Mesenchymal stem cell (in vitro differentiated cells and primary cell): Measurements from ENCODE around the gene MMS22L.

Experiments used
- DNase-seq: peaks from one replicate; pipeline ENCODE4 v3.0.0-alpha.2; 2013
- H2AFZ ChIP-seq: one replicate; pipeline ENCODE4 v1.6.1; 2013; ENCODE audit warnings: low read depth, mild to moderate bottlenecking, control low read depth, inconsistent platforms, low read length, moderate library complexity
- H2AK5ac ChIP-seq: 2 replicates; pipeline ENCODE4 v1.6.1; 2013; ENCODE audit warnings: low read length, moderate library complexity, mild to moderate bottlenecking, inconsistent platforms; ENCODE audit not compliant: severe bottlenecking
- H2BK120ac ChIP-seq: one replicate; pipeline ENCODE4 v1.6.1; 2013; ENCODE audit warnings: low read depth, mild to moderate bottlenecking, inconsistent platforms, low read length, moderate library complexity
- H2BK12ac ChIP-seq, 2 experiments: one replicate each; pipeline ENCODE4 v1.6.1; 2013; ENCODE audit warnings: inconsistent platforms in 2 of 2, low read length in 2 of 2, mild to moderate bottlenecking in 2 of 2, moderate library complexity in 2 of 2, control low read depth in 1 of 2
- H2BK15ac ChIP-seq: one replicate; pipeline ENCODE4 v1.6.1; 2013; ENCODE audit warnings: mild to moderate bottlenecking, low read depth, inconsistent platforms; ENCODE audit not compliant: poor library complexity, severe bottlenecking
- H2BK5ac ChIP-seq: 2 replicates; pipeline ENCODE4 v1.6.1; 2013; ENCODE audit warnings: low read depth, mild to moderate bottlenecking, low read length, control low read depth, inconsistent platforms; ENCODE audit not compliant: poor library complexity, severe bottlenecking
- H3K14ac ChIP-seq, 2 experiments: one replicate each; pipeline ENCODE4 v1.6.1; 2013; ENCODE audit warnings: inconsistent platforms in 2 of 2, low read length in 2 of 2, control low read depth in 1 of 2, mild to moderate bottlenecking in 1 of 2, moderate library complexity in 1 of 2
- H3K18ac ChIP-seq, 2 experiments: one replicate each; pipeline ENCODE4 v1.6.1; 2013; ENCODE audit warnings: inconsistent platforms in 2 of 2, low read length in 2 of 2, control low read depth in 1 of 2, low read depth in 1 of 2, mild to moderate bottlenecking in 1 of 2
- H3K23ac ChIP-seq, 2 experiments: one replicate each; pipeline ENCODE4 v1.6.1; 2013; ENCODE audit warnings: inconsistent platforms in 2 of 2, low read length in 2 of 2, mild to moderate bottlenecking in 2 of 2, moderate library complexity in 2 of 2, control low read depth in 1 of 2
- H3K27ac ChIP-seq: 2 replicates; pipeline ENCODE4 v1.5.1; 2013; ENCODE audit warnings: mild to moderate bottlenecking, moderate library complexity, low read length, control low read depth, inconsistent platforms; ENCODE audit not compliant: poor library complexity, severe bottlenecking
- H3K27me3 ChIP-seq, 2 experiments: 2 replicates each; pipeline versions ENCODE4 v1.6.1 to v1.7.0; 2013; ENCODE audit warnings: low read length in 2 of 2, mild to moderate bottlenecking in 2 of 2, moderate library complexity in 2 of 2, control low read depth in 1 of 2, inconsistent platforms in 1 of 2; ENCODE audit not compliant: control insufficient read depth in 1 of 2, insufficient read depth in 1 of 2
- H3K36me3 ChIP-seq, 2 experiments: 2 replicates each; pipeline versions ENCODE4 v1.6.1 to v1.7.0; 2013; ENCODE audit warnings: low read length in 2 of 2, control low read depth in 1 of 2, inconsistent platforms in 1 of 2, low read depth in 1 of 2, mild to moderate bottlenecking in 1 of 2; ENCODE audit not compliant: insufficient read depth in 2 of 2, control insufficient read depth in 1 of 2
- H3K4ac ChIP-seq, 2 experiments: one replicate each; pipeline ENCODE4 v1.6.1; 2013; ENCODE audit warnings: inconsistent platforms in 2 of 2, low read length in 2 of 2, mild to moderate bottlenecking in 2 of 2, moderate library complexity in 2 of 2, control low read depth in 1 of 2, low read depth in 1 of 2
- H3K4me1 ChIP-seq: 2 replicates; pipeline ENCODE4 v1.6.1; 2013; ENCODE audit warnings: low read depth, low read length, control low read depth; ENCODE audit not compliant: control insufficient read depth, insufficient read depth
- H3K4me2 ChIP-seq: 2 replicates; pipeline ENCODE4 v1.6.1; 2013; ENCODE audit warnings: low read length, mild to moderate bottlenecking, inconsistent platforms; ENCODE audit not compliant: poor library complexity, severe bottlenecking
- H3K4me3 ChIP-seq, 2 experiments: 2 replicates each; pipeline versions ENCODE4 v1.5.1 to v1.7.0; 2013; ENCODE audit warnings: low read length in 2 of 2, mild to moderate bottlenecking in 2 of 2, control low read depth in 1 of 2, low read depth in 1 of 2; ENCODE audit not compliant: insufficient read depth in 1 of 2
- H3K79me1 ChIP-seq: replicated peaks from 2 replicates; pipeline ENCODE4 v1.6.1; 2013; ENCODE audit warnings: mild to moderate bottlenecking, control low read depth, low read length, inconsistent platforms; ENCODE audit not compliant: poor library complexity, severe bottlenecking
- H3K9ac ChIP-seq: 2 replicates; pipeline ENCODE4 v1.7.0; 2013; ENCODE audit warnings: mild to moderate bottlenecking, low read length, moderate library complexity
- H3K9me3 ChIP-seq: 2 replicates; pipeline ENCODE4 v1.7.0; 2013; ENCODE audit warnings: mild to moderate bottlenecking, low read length; ENCODE audit not compliant: control insufficient read depth
- H4K8ac ChIP-seq: one replicate; pipeline ENCODE4 v1.6.1; 2013; ENCODE audit warnings: inconsistent platforms, mild to moderate bottlenecking, low read length, moderate library complexity
- H4K91ac ChIP-seq: one replicate; pipeline ENCODE4 v1.6.1; 2013; ENCODE audit warnings: mild to moderate bottlenecking, low read length, inconsistent platforms
- WGBS: methylation state at CpG from one replicate; pipeline ENCODE4 v1.1.7; 2013; ENCODE audit warnings: mixed read lengths; 5-methylcytosine and 5-hydroxymethylcytosine counted together

Gene MMS22L

GRCh38 chr6:97095311-97095850, 187.6 kb downstream of the MMS22L start:
- no peaks in the 10 kb centered on the region for H3K27me3 ChIP-seq
- WGBS, result 77% methylated on average over 3 of the region's 3 CpGs
- H3K18ac ChIP-seq, result no peak overlapping the region
- H4K91ac ChIP-seq, result no peak overlapping the region
- H3K23ac ChIP-seq, result no peak overlapping the region
- H3K14ac ChIP-seq, result no peak overlapping the region
- H2BK120ac ChIP-seq, result no peak overlapping the region
- no peaks in the 10 kb centered on the region for H3K9me3 ChIP-seq
- no peak overlapping the region for H2BK12ac ChIP-seq
- H3K9ac ChIP-seq, result no peak overlapping the region
- H3K4me1 ChIP-seq, result no peaks in the 10 kb centered on the region
- no peak overlapping the region for H3K4ac ChIP-seq
- no peaks in the 10 kb centered on the region for H3K79me1 ChIP-seq
- no peak overlapping the region for H3K4me2 ChIP-seq
- H2AFZ ChIP-seq, result no peak overlapping the region
- H3K4me3 ChIP-seq, result no peak overlapping the region
- H4K8ac ChIP-seq, result no peak overlapping the region
- DNase-seq, result no peak
- no peak overlapping the region for H2BK5ac ChIP-seq
- no peak overlapping the region for H2BK15ac ChIP-seq
- no peak overlapping the region for H3K27ac ChIP-seq
- H2AK5ac ChIP-seq, result no peak overlapping the region
- H3K36me3 ChIP-seq, result no peaks in the 10 kb centered on the region

DNA sequence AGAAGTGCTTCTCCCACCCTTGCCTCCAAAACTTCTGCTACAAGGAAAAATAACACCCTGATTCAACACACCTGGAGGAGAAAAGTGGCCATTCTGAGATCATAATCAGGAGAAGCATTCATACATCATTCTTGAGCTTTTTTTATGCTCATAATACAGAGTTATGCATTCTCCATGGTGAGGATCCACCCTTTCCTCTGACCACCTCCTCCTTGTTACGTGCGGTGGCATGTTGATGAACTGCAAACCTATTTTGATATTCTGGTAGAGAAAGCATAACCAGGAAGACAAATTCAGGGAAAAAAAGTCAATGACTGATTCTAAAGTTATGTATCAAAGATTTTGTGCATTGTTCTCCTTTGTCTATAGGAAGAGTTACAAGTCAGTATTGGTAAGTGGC, 188.6 kb downstream of the MMS22L start:
- Histone ChIP-seq H3K18ac (no peak overlapping the region), H3K4me3 (no peak overlapping the region), H3K4ac (no peak overlapping the region), H3K14ac (no peak overlapping the region), H3K9ac (no peak overlapping the region), H2BK120ac (no peak overlapping the region), H2BK5ac (no peak overlapping the region), H3K23ac (no peak overlapping the region), H2AFZ (no peak overlapping the region), H3K36me3 (no peaks in the 10 kb centered on the region), H2BK12ac (no peak overlapping the region), H3K79me1 (no peaks in the 10 kb centered on the region), H3K4me2 (no peak overlapping the region), H2AK5ac (no peak overlapping the region), H2BK15ac (no peak overlapping the region), H3K27me3 (no peaks in the 10 kb centered on the region), H3K27ac (no peak overlapping the region), H4K8ac (no peak overlapping the region), H3K9me3 (no peaks in the 10 kb centered on the region), H4K91ac (no peak overlapping the region), H3K4me1 (no peaks in the 10 kb centered on the region)
- no peak for DNase-seq
- WGBS, result 100% methylated on average over 2 of the region's 2 CpGs

DNA sequence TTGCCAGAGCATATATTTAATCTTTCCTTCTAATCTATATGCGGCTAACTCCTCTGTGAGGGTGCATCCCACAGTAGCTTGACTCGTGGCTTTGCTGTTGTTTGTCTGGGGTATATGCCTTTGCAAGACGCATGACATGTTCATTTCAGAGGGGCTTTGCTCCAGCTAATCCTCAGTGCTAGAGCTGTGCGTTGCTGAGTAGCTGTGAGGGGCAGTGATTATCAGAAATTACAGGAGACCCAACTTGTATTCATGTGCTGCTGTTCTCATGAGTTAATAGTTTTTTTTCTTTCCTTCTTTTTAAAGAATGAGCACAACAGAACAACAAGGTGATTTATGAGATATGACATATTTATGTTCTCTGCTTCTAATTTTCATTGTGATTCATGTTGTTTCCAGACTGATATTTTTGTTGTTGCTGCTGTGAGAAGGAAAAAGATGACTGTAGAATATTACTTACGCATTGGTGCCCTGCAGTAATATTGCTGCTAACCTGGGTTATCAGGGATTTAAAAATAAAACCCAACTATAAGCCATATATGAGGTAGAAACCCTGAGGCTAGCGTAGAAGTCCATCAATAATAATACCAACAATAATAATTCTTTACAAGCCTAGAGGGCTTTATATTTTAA, 190.2 kb downstream of the MMS22L start:
- Histone ChIP-seq H4K91ac (no peak overlapping the region), H3K23ac (no peak overlapping the region), H3K4me3 (no peak overlapping the region), H4K8ac (no peak overlapping the region), H3K79me1 (no peaks in the 10 kb centered on the region), H3K27ac (no peak overlapping the region), H2BK12ac (no peak overlapping the region), H2BK15ac (no peak overlapping the region), H3K14ac (no peak overlapping the region), H2AK5ac (no peak overlapping the region), H3K4ac (no peak overlapping the region), H3K4me1 (no peaks in the 10 kb centered on the region), H3K9ac (no peak overlapping the region), H2AFZ (no peak overlapping the region), H3K4me2 (no peak overlapping the region), H3K27me3 (no peaks in the 10 kb centered on the region), H3K36me3 (no peaks in the 10 kb centered on the region), H3K9me3 (no peaks in the 10 kb centered on the region), H2BK5ac (no peak overlapping the region), H2BK120ac (no peak overlapping the region), H3K18ac (no peak overlapping the region)
- WGBS, result 87% methylated on average over 5 of the region's 6 CpGs
- DNase-seq, result no peak
